NCI-H1092 (cell line): ENCODE measurements around the gene BTRC.

Experiments used
- DNase-seq: peaks from one replicate; lab custom pipeline; 2025; lab: John Stamatoyannopoulos, UW

Gene BTRC

DNA sequence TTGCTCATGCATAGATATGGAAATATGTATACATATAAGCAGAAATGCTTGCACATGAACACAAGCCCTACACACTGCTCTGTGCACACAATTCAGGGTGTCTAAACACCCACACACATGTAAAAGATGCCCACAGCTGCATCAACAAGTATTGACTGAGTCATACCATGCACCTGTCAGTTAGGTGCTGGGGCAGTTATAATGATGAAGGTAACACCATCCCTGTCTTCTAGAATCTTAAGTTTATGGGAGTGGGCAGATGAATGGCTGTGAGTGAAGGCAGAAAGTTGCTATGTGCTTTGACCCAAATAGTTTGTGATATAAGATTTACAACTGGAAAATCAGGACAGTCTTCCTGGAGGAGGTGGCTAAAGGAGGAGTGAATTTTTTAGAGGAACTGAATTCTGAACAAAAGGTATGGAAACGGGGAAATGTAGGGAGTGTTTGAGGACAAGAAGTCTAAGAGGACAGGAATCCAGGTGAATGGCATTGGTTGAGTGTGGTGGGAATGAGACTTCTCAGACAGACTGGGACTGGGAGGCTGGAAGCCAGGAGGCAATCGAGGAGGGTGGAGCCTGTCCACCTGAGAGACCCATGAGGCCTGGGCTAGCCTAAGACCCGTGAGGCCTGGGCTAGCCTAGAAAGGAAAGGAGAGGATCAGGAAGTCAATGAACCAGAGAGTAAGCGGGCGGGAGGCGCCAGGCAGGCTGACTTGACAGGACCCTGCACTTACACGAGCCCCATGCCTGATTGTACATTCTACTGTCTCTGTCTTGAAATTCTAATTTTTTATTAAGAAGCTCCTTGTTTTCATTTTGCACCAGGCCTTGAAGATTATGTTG is 213.4 kb downstream of the BTRC start:
- DNase-seq: no peak

DNA sequence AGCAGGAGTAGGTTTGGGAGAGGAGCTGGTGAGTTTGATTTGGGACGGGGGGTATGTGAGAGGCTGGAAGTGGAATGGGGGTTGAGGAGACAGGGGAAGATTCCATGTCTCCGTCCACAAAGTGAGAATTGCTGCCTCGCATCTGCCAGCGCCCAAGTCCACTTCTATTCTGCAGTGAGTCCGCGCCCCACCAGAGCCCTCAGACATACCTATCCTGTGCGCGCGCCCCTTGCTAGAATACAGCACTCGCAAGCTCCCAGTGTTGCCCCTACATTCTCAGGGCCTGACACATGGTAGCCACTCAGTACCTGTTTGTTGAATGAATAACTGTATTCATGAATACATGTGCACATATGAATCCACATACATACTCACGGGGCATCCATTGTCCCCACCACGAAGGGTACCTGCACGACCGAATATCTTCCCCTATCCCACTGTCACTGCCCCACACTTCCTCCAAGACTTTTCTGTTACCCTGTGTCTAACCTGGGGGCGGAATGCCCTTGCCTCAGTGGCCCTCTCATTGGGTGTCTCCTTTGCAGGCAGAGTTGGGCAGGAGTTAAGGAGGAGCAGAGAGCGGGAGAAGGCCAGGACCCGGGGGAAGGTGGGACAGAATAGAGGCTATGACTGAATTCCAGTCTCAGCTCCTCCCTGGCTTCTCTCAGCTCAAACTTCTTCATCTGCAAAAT is 214.2 kb downstream of the BTRC start:
- DNase-seq: no peak

DNA sequence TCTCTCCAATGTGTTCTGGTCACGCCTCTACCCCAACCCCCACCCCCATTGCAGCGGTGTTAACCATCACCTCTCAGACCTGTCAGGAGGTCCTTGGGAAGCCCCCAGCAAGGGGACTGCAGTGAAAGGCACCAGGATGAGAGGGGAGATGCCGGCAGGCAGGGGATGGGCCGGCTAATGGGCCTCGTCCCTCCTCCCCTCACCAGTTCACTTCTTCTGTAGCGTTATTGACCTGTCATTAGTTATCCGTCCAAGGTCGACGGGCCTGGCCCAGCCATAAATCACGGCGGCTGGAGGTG is 215.3 kb downstream of the BTRC start:
- no peak for DNase-seq

DNA sequence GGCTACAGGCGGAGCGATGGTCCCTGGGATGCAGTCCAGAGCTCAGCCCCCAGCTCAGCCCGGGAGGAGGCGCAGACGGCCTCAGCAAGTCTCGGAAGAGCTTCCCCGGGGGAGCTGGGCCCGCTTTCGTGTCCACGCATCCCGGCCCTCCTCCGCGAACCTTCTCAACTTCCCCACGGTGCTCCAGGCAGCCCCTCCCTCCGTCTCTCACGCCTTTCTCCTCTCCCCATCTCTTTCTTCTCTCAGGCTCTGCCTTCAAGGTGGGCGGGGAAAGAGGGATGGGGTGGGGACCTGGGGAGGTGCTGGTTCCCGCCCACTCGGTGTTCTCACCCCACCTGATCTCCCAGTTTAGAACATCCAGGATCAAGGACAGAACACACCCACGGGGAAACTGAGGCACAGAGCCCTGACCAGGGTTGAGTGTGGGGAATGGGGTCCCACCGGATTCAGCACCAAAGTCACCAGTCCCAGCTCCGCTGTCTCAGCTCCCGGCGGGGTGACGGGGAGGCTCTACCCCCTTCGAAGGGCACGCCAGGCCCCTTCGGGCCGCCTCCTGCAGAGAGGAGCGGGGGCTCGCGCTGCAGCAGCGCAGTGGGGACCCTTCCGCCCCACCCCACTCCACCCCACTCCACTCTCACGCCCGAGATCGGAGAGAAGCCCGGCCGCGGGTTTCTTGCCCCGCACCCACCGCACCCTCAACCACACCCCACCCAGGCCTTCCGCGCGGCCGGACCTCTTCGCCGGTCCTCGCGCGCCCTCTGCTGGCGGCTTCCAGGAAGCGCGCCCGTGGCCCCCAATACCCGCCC is 215.9 kb downstream of the BTRC start:
- peak; percentile 37 for DNase-seq

DNA sequence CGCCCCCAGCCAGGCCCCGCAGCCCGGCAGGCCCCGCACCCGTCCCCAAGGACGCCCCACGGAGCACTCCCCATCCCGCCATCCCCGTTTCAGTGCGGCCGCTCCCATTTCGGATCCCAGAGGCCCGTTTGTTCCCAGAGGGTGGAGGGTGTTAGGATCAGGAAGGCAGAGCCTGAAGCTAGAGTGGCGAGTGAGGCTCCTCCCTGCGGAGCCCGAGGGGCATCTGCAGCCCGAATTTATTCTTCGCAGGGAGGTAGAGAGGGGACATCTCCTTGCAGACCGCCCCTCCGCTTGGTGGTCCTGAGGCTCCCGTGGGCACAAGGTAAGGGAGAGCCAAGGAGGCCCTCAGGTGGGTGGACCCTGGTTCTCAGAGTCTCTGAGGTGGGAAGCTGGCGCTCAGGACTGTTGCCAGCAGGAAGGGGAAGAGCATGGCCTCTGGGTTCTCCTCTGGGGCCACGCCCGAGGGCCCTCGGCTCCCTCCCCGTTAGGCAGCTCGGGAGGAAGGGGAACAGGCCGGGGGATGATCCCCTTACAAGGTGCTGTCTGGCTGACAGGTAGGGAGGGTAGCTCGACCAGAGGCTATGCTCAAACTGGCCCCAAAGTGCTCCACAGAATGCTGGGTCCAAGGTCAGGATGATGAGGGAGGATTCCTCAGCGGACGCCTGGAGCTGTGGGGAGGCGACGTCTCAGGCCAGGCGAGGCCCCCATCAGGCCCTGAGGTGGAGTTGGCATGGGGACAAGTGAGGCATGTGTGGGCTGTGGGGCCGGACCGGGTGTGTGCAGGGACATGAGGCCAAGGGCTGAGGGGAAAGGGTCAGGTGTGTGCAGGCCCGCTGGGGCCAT is 216.7 kb downstream of the BTRC start:
- DNase-seq: no peak

DNA sequence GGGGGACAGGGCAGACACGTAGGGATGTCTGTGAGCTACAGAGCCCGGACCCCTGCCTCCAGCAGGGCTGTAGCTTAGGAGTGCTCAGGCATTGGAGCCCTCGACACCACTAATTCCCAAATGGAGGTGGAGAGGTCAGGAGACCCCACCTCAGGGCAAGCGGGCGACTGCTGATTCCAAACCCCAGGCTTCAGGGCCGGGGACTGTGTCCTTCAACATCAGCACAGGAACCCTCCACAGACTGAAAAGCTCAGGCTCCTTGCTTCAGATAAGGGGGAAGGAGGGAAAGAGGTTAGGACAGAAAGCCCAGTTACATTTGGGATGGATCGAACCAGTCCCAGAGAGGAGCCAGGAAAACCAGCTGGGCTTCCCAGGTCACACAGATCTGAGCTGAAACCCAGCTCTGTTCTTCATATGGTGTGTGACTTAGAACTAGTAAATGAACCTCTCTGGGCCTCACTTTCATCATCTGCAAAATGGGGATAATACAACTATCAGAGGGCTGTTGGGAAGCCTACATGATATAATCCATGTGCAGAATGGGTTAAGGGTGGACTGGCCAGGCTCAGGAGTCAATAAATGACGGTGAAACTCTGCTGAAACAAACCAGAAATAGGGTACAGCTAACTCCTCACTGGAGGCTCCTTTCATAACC is 217.4 kb downstream of the BTRC start:
- DNase-seq: no peak

DNA sequence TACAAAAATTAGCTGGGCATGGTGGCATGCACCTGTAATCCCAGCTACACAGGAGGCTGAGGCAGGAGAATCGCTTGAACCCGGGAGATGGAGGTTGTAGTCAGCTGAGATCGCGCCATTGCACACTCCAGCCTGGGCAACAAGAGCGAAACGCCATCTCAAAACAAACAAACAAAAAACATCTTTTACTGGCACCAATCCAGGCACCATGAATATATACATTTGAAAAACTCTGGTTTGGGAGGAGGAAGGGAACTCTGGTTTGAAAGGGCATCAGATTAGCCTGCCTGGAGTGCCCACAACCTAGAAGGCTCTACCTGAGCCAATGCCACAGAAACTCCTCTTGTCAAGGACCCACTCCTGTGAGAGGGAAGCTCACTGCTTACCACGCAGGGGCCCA is 218.2 kb downstream of the BTRC start:
- DNase-seq: no peak

DNA sequence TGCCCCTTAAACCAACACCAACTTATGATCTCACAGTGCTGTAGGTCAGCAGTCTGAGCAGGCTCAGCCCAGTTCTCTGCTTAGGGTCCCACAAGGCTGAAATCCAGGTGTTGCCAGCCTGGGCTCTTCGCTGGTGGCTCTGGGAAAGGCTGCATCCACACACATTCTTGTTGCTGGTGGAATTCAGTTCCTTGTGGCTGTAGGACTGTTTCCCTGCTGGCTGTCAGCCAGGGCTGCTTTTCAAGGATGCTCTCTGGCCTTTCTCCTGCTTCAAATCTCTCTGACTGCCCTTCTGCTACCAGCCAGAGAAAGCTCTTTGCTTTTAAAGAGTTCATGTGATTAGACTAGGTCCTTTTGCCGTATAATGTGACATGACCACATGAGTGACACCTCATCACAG is 218.8 kb downstream of the BTRC start:
- DNase-seq: no peak

DNA sequence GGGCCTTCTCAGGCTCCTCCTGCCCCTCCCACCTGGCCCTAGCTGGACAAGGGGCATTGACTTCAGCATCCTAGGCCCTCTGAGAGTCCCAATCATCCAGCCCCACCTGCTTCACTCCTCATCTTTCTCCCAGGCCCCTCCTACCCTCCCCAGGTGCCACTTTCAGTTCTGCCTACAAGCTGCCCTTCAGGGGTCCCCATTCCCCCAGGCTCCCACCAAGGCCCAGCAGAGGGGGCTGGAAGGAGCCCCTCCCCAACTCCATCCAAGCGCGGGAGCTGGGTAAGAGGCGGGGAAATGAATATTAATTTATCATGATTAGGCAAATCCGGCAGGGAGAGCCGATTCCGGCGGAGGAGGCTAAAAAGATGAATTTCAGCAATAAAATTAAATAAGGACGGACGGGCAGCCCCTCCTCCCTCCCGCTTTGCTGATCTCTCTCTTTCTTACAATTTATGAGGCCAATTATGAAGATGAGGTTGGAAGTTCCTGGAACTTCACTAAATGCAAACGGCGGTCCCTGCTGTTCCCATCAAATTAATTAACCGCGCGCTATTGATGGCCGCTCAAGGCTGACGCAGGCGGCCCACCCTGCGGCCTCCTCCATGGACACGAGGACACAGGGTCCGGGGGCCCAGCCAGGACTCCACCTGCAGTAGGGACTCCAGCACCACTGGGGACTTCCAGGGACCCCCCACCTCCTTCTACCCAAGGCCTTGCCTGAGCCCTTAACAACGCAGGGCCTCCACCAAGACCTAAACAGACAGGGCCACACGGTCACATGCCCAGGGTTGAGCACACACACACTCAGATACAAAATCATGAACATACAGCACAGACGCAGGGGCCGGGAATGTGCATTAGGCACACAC is 220.2 kb downstream of the BTRC start:
- DNase-seq: no peak

DNA sequence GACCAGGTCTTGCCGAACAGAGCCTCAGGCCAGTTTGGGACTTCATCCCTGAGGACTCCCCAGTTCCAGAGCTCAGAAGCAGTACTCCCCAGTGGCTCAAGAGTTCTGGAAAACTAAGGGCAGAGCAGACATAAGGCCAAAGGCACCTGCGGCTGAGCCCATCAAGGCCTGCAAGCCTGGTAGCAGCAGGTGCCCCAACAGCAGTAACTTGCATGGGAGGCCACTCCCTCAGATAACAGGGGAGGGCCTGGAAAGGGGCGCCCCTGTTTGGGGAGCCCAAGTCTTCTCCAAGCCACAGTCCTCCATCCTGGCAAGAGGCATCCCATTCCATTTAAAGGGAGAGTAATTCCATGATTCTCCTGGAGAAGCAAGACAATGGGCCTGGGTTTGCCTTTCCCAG is 221.1 kb downstream of the BTRC start:
- DNase-seq: no peak

DNA sequence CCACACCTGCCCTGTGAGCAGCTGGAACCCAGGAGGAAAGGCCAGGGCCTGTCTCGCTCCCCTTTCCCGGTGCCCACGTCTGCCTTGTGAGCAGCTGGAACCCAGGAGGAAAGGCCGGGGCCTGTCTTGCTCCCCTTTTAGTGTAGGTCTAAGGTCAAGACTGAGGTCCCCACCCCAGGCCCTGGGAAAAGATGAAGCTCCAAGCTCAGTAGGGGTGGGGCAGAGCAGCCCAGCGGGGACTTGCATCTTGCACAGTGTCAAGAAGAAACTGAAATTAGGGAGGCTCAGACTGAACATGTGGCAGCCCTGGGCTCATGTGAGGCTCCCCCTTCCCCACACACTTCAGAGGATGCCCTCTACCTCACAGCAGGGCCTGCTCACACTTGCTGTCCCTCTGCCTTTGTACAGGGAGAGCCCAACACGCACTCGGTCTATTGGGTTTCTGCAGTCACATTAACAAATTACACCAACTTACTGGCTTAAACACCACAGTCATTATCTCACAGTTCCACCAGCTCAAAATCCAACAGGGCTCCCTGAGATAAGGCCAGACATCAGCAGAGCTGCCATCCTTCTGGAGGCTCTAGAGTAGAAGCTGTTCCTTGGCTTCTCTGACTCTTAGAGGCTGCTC is 221.7 kb downstream of the BTRC start:
- DNase-seq: no peak

DNA sequence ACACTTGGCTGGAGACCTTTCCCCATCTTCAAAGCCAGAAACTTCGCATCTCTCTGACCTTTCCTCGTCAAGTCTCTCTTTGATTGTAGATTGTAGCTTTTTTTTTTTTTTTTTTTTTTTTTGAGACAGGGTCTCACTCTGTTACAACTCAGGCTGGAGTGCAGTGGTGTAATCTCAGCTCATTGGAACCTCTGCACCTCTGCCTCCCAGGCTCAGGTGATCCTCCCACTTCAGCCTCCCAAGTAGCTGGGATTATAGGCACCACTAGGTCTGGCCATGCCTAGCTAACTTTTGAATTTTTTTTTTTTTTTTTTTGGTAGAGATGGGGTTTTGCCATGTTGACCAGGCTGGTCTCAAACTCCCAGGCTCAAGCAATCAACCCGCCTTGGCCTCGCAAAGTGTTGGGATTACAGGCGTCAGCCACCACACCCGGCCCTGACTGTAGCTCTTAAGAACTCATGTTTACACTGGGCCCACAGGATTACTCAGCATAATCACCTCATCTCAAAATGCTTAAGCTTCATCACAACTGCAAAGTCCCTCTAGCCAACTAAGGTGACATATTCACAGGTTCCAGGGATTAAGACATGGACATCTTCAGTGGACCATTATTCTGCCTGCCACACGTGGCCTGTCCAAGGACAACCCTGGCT is 222.4 kb downstream of the BTRC start:
- no peak for DNase-seq

DNA sequence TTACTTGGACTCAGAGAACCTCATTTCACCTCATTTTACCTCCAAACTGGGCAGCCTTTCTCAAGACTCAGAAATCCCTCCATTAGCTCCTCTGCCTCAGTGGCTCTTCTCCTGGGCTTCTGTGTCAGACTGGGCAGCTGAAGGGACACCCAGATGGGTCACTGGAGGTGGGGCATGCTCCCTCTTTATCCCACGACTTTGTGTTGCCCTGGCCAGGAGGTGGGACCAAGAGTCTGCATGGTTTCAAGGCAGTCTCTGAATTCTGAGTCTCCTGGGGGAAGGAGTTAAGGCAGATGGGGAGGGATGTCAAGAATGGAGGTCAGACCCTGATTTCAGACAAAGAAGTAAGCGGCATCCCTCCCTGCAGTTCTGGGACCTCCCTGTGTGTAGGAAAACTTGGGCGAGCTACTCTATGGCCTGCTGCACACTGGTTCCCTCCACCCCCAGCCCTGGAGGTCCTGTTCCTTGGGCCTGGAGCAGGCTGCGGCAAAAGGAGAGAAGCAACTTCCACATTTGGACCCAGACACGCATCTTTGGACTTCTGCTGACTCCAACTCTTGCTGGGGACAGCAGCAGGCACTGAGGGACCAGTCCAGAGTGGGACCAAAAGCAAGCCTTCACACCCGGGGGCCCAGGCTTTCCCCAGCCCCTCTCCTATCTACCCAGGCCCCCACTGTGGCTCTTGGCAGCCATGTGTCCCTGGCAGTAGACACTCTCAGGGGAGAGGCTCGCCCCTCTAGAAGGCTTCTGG is 223.3 kb downstream of the BTRC start:
- DNase-seq: no peak

DNA sequence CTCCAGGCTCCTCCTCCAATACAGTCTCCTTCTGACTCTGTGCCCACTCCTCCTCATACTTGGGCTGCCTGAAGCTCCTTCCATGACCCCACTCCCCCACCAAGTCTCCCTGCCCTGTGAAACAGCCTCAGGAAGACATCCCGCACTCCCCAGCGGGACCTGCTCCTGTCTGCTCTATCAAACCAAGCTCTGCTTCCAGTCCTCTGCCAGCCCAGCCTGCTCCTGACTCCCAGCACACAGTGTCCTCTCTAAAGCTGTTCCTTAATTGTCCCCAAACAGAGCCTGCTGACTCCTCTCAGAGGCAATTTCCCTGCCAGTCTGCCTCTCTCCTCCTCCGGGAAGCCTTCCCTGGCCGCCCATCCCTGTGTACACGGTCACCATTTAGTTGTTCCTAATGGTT is 224.2 kb downstream of the BTRC start:
- no peak for DNase-seq

DNA sequence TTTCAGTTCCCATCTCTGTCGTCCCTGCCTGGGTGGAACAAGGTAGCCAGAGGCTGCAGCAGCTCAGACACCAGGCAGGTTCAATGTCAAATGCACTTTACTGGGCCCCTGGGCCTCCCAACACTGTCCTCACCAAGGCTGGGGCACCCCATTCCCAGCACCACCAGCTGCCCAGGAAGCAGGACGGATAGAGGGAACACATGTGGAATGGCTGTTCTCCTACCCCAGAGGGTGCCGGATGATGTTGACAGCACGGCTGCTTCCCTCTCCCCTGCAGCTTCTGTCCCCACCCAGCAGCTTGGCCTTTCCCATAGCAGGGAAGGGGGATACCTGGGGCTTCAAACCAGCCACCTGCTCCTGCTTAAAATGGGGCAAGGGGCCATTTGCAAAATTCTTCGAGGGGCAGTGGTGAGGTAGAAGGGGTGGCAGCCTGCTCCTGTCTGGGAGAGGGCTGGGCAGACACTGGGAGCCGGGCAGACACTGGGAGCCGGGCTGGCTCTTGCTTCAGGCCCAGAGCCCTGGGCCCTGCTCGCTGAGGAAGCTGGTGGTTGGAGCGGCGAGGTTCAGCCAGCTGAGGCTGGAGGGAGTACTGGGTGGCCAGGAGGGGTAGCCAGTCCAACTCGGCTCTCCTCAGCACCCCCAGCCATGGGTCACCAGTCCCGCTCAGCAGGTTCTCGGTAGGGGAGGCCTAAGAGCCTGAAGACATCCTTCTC is 225.0 kb downstream of the BTRC start:
- no peak for DNase-seq

DNA sequence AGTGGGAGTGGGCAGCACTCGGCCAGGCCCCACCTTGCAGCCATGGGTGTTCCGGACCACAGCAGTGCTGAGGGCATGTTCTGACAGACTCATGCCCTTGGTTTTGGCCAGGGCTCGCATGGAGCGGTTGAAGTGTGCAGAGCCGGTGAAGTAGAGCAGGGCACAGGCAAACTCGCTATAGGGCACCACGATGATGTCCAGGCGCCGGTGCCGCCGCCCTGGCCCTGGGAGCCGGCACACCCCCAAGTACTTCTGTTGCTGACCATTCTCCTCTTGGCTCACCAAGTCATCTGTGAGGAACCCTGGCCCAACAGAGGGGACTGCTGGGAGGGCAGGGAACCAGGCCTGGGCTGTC is 225.5 kb downstream of the BTRC start:
- no peak for DNase-seq

DNA sequence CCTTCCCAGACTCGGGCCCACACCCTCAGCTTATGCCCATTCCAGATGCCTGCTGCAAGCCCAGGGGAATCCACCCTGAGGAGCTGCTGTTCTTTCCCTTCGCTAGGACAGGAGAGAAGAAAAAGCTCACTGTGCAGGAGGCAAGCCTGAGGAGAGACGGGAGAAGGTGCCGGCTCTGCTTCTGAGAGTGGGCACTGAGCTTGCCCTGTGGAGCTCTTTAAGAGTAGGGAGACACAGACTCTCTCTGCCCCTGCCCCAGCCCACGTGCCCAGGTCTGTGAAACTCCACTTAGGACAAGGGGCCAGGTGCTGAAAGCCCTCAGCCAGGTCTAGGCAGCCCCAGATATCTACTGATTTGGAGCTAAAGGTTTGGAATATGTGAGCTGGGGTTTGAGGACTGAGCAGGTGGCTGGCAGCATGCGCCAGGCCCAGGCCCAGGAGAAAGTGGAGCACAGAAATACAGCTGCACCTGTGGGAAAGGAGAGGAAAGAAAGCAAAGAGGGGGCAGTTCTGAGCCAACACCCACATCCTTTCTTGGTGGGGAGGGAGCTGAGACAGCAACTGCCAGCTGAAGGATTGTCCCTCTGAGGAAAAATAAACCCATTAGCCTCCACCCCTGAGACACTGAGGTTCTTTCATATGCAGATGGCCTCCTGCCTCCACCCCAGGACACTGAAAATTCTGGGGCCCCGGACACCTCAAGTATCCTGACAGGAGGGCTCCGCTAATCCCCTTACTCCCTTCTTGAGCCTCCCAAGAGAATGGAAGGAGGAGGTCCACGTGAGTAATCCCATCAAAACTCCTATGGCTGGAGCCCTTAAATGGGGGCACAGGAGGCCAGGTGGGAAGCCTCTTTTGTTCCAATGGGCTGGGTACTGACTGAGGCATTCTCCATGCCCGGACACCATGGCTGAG is 226.8 kb downstream of the BTRC start:
- no peak for DNase-seq
